Measurements from ENCODE around the gene TMEFF2. TPM values are rescaled to one million over a fixed set of nuclear protein-coding genes. Genes with fewer than 3 reads are reported as not detected.

TMEFF2 gene
- total RNA-seq, 1 donor: under 0.01 TPM

GRCh38 chr2:192195548-192196418 lies 1.1 kb upstream of the TMEFF2 start:
- Histone ChIP-seq H3K36me3 (ENCODE audit: insufficient read depth, low read length) (no peaks in the 10 kb centered on the region), H3K4me2 (ENCODE audit: insufficient read depth, low read length) (peak overlapping the region; percentile 90), H3K4me1 (ENCODE audit: insufficient read depth, low read length) (peaks cover 21% of the 10 kb centered on the region), H3K27ac (ENCODE audit: low read depth, low read length) (no peak overlapping the region), H3K27me3 (ENCODE audit: insufficient read depth, low read length) (peaks cover 89% of the 10 kb centered on the region), H4K20me1 (ENCODE audit: insufficient read depth, low read length) (no peaks in the 10 kb centered on the region), H2AFZ (ENCODE audit: low read length) (peak overlapping the region; percentile 88), H3K9me3 (ENCODE audit: low read depth, low read length) (no peaks in the 10 kb centered on the region), H3K79me2 (ENCODE audit: insufficient read depth, low read length) (no peaks in the 10 kb centered on the region), H3K4me3 (ENCODE audit: insufficient read depth, low read length) (peak overlapping the region; percentile 75)
- DNase-seq (ENCODE audit: insufficient read length, low spot score, missing footprints): peak; percentile 80
- TF ChIP-seq CTCF (IDR thresholded peaks at IDR 0.05; ENCODE audit: extremely low read depth, low read depth, low read length): no peak

GRCh38 chr2:192194265-192194865 lies 368 bp downstream of the TMEFF2 start:
- peak; percentile 81 for DNase-seq (ENCODE audit: insufficient read length, low spot score, missing footprints)
- Histone ChIP-seq H3K9me3 (ENCODE audit: low read depth, low read length) (no peaks in the 10 kb centered on the region), H3K4me2 (ENCODE audit: insufficient read depth, low read length) (peak overlapping the region; percentile 90), H3K27ac (ENCODE audit: low read depth, low read length) (no peak overlapping the region), H4K20me1 (ENCODE audit: insufficient read depth, low read length) (no peaks in the 10 kb centered on the region), H3K36me3 (ENCODE audit: insufficient read depth, low read length) (no peaks in the 10 kb centered on the region), H3K27me3 (ENCODE audit: insufficient read depth, low read length) (peaks cover 83% of the 10 kb centered on the region), H3K4me1 (ENCODE audit: insufficient read depth, low read length) (peaks cover 21% of the 10 kb centered on the region), H2AFZ (ENCODE audit: low read length) (peak overlapping the region; percentile 88), H3K79me2 (ENCODE audit: insufficient read depth, low read length) (no peaks in the 10 kb centered on the region), H3K4me3 (ENCODE audit: insufficient read depth, low read length) (peak overlapping the region; percentile 75)
- no peak for TF ChIP-seq CTCF (IDR thresholded peaks at IDR 0.05; ENCODE audit: extremely low read depth, low read depth, low read length)

- Histone ChIP-seq H3K27ac (ENCODE audit: low read depth, low read length) (no peak overlapping the region), H3K4me1 (ENCODE audit: insufficient read depth, low read length) (peaks cover 7% of the 10 kb centered on the region), H3K4me2 (ENCODE audit: insufficient read depth, low read length) (no peak overlapping the region), H3K36me3 (ENCODE audit: insufficient read depth, low read length) (no peaks in the 10 kb centered on the region), H3K27me3 (ENCODE audit: insufficient read depth, low read length) (peaks cover 60% of the 10 kb centered on the region), H3K9me3 (ENCODE audit: low read depth, low read length) (no peaks in the 10 kb centered on the region), H3K79me2 (ENCODE audit: insufficient read depth, low read length) (no peaks in the 10 kb centered on the region), H3K4me3 (ENCODE audit: insufficient read depth, low read length) (no peak overlapping the region), H2AFZ (ENCODE audit: low read length) (no peak overlapping the region), H4K20me1 (ENCODE audit: insufficient read depth, low read length) (no peaks in the 10 kb centered on the region)
- peak; percentile 62 for TF ChIP-seq CTCF (IDR thresholded peaks at IDR 0.05; ENCODE audit: extremely low read depth, low read depth, low read length)
- DNase-seq (ENCODE audit: insufficient read length, low spot score, missing footprints): peak; percentile 80
Measured at GRCh38 chr2:192190474-192190873, 4.3 kb downstream of the TMEFF2 start.

GRCh38 chr2:192186806-192187205 lies 7.9 kb downstream of the TMEFF2 start:
- no peak overlapping the region for H2AFZ ChIP-seq (ENCODE audit: low read length)
- H3K4me1 ChIP-seq (ENCODE audit: insufficient read depth, low read length): no peaks in the 10 kb centered on the region
- H4K20me1 ChIP-seq (ENCODE audit: insufficient read depth, low read length): no peaks in the 10 kb centered on the region
- H3K4me3 ChIP-seq (ENCODE audit: insufficient read depth, low read length): no peak overlapping the region
- no peaks in the 10 kb centered on the region for H3K36me3 ChIP-seq (ENCODE audit: insufficient read depth, low read length)
- no peak for DNase-seq (ENCODE audit: insufficient read length, low spot score, missing footprints)
- H3K79me2 ChIP-seq (ENCODE audit: insufficient read depth, low read length): no peaks in the 10 kb centered on the region
- no peak overlapping the region for H3K27ac ChIP-seq (ENCODE audit: low read depth, low read length)
- H3K27me3 ChIP-seq (ENCODE audit: insufficient read depth, low read length): peaks cover 32% of the 10 kb centered on the region
- H3K9me3 ChIP-seq (ENCODE audit: low read depth, low read length): no peaks in the 10 kb centered on the region
- H3K4me2 ChIP-seq (ENCODE audit: insufficient read depth, low read length): no peak overlapping the region
- TF ChIP-seq CTCF (IDR thresholded peaks at IDR 0.05; ENCODE audit: extremely low read depth, low read depth, low read length): no peak

All from osteoblast (primary cell).